GM19025 (cell line): ENCODE measurements around the gene SEC14L5.
A peak's percentile ranks its signal among the peaks of the same experiment; 100 is the strongest.

ENCODE experiments used
- ATAC-seq: cut with Tn5 transposase; IDR thresholded peaks from one replicate; pipeline ENCODE4 v1.9.1; 2021; ENCODE audit warnings: mild to moderate bottlenecking, low read depth, moderate library complexity; ENCODE audit not compliant: unreplicated experiment

Gene SEC14L5

GRCh38 chr16:4957720-4958509 lies at the start of gene SEC14L5:
TSS of gene SEC14L5 (plus strand) at chr16:4958330. CDS start at chr16:4959324, 994 bp downstream.
- ATAC-seq: peak; percentile 59

- ATAC-seq: no peak
Measured at GRCh38 chr16:4908854-4909401, 49.2 kb upstream of the SEC14L5 start.

- ATAC-seq: no peak
Measured at GRCh38 chr16:4909825-4910224, 48.3 kb upstream of the SEC14L5 start.

- no peak for ATAC-seq
Measured at GRCh38 chr16:4910828-4911227, 47.3 kb upstream of the SEC14L5 start.

GRCh38 chr16:4911970-4912386 lies 46.2 kb upstream of the SEC14L5 start:
- no peak for ATAC-seq

- ATAC-seq: no peak
Measured at GRCh38 chr16:4913130-4913773, 44.9 kb upstream of the SEC14L5 start.

- no peak for ATAC-seq
Measured at GRCh38 chr16:4913774-4914525, 44.2 kb upstream of the SEC14L5 start.

GRCh38 chr16:4914528-4915225 lies 43.5 kb upstream of the SEC14L5 start:
- ATAC-seq: no peak

- ATAC-seq: no peak
Measured at GRCh38 chr16:4915226-4915761, 42.8 kb upstream of the SEC14L5 start.

GRCh38 chr16:4917117-4917516 lies 41.0 kb upstream of the SEC14L5 start:
- ATAC-seq: no peak

- ATAC-seq: no peak
Measured at GRCh38 chr16:4918781-4919251, 39.3 kb upstream of the SEC14L5 start.

- no peak for ATAC-seq
Measured at GRCh38 chr16:4920826-4921225, 37.3 kb upstream of the SEC14L5 start.

- no peak for ATAC-seq
Measured at GRCh38 chr16:4922721-4923342, 35.3 kb upstream of the SEC14L5 start.

GRCh38 chr16:4923853-4924252 lies 34.3 kb upstream of the SEC14L5 start:
- no peak for ATAC-seq

GRCh38 chr16:4924593-4925292 lies 33.4 kb upstream of the SEC14L5 start:
- no peak for ATAC-seq

- no peak for ATAC-seq
Measured at GRCh38 chr16:4925293-4925607, 32.9 kb upstream of the SEC14L5 start.

GRCh38 chr16:4925791-4926190 lies 32.3 kb upstream of the SEC14L5 start:
- ATAC-seq: no peak

GRCh38 chr16:4926928-4927327 lies 31.2 kb upstream of the SEC14L5 start:
- ATAC-seq: no peak

- ATAC-seq: no peak
Measured at GRCh38 chr16:4927661-4928060, 30.5 kb upstream of the SEC14L5 start.
